ENCODE measurements around the gene CAMK1D. TPM values are rescaled to one million over a fixed set of nuclear protein-coding genes. Genes with fewer than 3 reads are reported as not detected.

Gene CAMK1D
- total RNA-seq, 1 experiment from 2014 or later: 6.3 TPM

DNA sequence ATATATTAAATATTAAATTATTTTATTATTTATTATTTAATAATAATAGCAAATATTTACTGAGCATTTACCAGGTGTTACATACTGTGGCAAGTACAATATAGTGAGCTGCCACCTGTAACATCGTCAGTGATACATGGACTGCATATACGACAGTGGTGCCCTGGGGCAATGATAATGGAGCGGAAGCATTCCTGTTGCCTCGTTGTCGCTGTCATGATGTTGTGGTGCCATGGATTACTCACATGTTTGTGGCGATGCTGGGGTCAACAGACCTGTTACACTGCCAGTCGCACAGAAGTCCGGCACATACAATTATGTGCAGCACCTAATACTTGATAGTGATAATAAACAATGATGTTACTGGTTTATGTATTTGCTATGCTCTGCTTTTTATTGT lies 20.6 kb downstream of the CAMK1D start:
- Mint-ChIP-seq H3K4me1 (no peaks in the 10 kb centered on the region), H3K27ac (no peak overlapping the region), H3K36me3 (ENCODE audit: insufficient read depth in 1 of 3, low read depth in 3 of 3) (no peaks in the 10 kb centered on the region), H3K4me3 (no peak overlapping the region), H3K9me3 (no peaks in the 10 kb centered on the region), H3K27me3 (ENCODE audit: low read depth) (no peaks in the 10 kb centered on the region)
- H3T11ph ChIP-seq (ENCODE audit: low read length): no peak overlapping the region
- no peak overlapping the region for H3K18ac ChIP-seq (ENCODE audit: insufficient read length, low read depth, low read length)
- H3K56ac ChIP-seq (ENCODE audit: insufficient read length, low read depth, low read length): no peak overlapping the region
- H2BK120ac ChIP-seq (ENCODE audit: low read depth, low read length, poor library complexity, severe bottlenecking): no peak overlapping the region
- DNase-seq: no peak
- WGBS (ENCODE audit: extremely low coverage, insufficient read length, low lambda C conversion rate): no CpG with 5 or more reads among the region's 8 CpGs
- no peak overlapping the region for H3K4me2 ChIP-seq (ENCODE audit: insufficient read depth, insufficient read length, low read length)
- H3K4ac ChIP-seq (ENCODE audit: low read depth, low read length): no peak overlapping the region
- H3K9me3 ChIP-seq (ENCODE audit: control insufficient read depth, low read depth, low read length): no peaks in the 10 kb centered on the region
- H3K23ac ChIP-seq (ENCODE audit: insufficient read length, low read depth, low read length): no peak overlapping the region
- no peaks in the 10 kb centered on the region for H3K4me1 ChIP-seq (ENCODE audit: insufficient read depth, low read length)
- no peaks in the 10 kb centered on the region for H3K27me3 ChIP-seq (ENCODE audit: insufficient read depth, low read length)
- H3K14ac ChIP-seq (ENCODE audit: insufficient read depth, low read length): no peak overlapping the region
- no peak overlapping the region for H2BK5ac ChIP-seq (ENCODE audit: insufficient read length, low read length)
- no peak overlapping the region for H4K5ac ChIP-seq (ENCODE audit: insufficient read length, low read depth, low read length)
- no peak overlapping the region for H3K27ac ChIP-seq (ENCODE audit: insufficient read length, low read depth, low read length)
- H4K20me1 ChIP-seq (ENCODE audit: control insufficient read depth, insufficient read depth, insufficient read length): no peaks in the 10 kb centered on the region
- H4K91ac ChIP-seq (ENCODE audit: insufficient read length, low read depth, low read length): no peak overlapping the region
- H2BK15ac ChIP-seq (ENCODE audit: low read depth, low read length): no peak overlapping the region
- H2BK12ac ChIP-seq (ENCODE audit: insufficient read length, low read depth, low read length): no peak overlapping the region
- TF ChIP-seq, protein P1, sequence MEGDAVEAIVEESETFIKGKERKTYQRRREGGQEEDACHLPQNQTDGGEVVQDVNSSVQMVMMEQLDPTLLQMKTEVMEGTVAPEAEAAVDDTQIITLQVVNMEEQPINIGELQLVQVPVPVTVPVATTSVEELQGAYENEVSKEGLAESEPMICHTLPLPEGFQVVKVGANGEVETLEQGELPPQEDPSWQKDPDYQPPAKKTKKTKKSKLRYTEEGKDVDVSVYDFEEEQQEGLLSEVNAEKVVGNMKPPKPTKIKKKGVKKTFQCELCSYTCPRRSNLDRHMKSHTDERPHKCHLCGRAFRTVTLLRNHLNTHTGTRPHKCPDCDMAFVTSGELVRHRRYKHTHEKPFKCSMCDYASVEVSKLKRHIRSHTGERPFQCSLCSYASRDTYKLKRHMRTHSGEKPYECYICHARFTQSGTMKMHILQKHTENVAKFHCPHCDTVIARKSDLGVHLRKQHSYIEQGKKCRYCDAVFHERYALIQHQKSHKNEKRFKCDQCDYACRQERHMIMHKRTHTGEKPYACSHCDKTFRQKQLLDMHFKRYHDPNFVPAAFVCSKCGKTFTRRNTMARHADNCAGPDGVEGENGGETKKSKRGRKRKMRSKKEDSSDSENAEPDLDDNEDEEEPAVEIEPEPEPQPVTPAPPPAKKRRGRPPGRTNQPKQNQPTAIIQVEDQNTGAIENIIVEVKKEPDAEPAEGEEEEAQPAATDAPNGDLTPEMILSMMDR (conservative IDR thresholded peaks at IDR 0.05): no peak
- H3K23me2 ChIP-seq (ENCODE audit: insufficient read length, low read depth, low read length, poor library complexity, severe bottlenecking): no peaks in the 10 kb centered on the region
- no peak overlapping the region for H2AFZ ChIP-seq (ENCODE audit: low read length)
- no peak overlapping the region for H4K8ac ChIP-seq (replicated peaks; ENCODE audit: insufficient read length, low read depth, low read length)
- H3K79me2 ChIP-seq (ENCODE audit: insufficient read depth, low read length): no peaks in the 10 kb centered on the region
- H3K9ac ChIP-seq (ENCODE audit: extremely low read depth, insufficient read length, low read length): no peak overlapping the region
- no peaks in the 10 kb centered on the region for H3K79me1 ChIP-seq (ENCODE audit: insufficient read depth, low read depth, low read length, poor library complexity, severe bottlenecking)
- no peak overlapping the region for H2AK5ac ChIP-seq (ENCODE audit: insufficient read length, low read length)
- no peak overlapping the region for H2BK20ac ChIP-seq (ENCODE audit: low read depth, low read length, poor library complexity, severe bottlenecking)

All from H9 (cell line).